Left forelimb (tissue), 1 donor: Measurements from ENCODE around the gene NOP58.
"Not testable (repeated sequence)": the region's sequence is repeated elsewhere in the genome, so short reads cannot be mapped to it uniquely, and the experiment has no call there.

Experiments
- DNase-seq: peaks from one replicate; pipeline ENCODE4 v3.0.0-alpha.2; 2018; ENCODE audit warnings: low spot score

Gene NOP58

DNA sequence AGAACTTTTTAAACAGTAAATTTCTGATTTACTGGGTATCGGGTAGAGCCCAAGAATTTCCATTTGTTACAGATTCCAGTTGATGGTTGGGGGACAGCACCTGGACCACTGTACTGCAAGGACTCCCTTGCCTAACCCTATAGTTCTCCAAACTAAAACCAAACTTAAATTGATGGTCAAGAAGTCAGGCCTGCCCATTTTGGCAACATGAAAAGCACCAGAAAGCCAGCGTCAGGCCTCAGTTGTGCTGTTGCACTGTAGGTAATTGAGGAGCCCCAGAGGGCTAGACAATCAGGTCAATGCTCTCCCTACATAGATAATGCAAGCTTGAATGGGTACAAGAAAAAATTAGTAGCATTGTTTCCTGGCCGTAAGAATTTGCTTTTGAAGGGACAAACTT is 40.5 kb downstream of the NOP58 start:
- DNase-seq: no peak

DNA sequence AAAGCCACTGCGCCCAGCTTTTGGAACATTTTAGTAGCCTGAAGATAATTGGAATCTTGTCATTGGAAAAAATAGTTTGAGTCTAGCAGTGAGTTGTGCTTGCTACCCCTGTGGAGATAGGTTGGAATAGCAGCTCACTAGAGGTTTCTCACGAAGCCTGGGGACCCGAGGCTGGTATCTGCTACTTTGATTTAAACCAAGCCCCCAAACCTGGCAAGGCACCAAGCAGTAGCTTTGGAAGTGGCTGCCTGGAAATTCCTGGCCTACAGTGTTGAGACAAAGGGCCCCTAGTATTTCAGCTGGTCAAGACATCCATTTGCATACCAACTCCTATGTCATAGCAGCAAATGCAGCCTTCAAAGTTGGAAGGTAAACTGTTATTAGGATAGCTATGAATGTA is 42.1 kb downstream of the NOP58 start:
- DNase-seq: no peak

DNA sequence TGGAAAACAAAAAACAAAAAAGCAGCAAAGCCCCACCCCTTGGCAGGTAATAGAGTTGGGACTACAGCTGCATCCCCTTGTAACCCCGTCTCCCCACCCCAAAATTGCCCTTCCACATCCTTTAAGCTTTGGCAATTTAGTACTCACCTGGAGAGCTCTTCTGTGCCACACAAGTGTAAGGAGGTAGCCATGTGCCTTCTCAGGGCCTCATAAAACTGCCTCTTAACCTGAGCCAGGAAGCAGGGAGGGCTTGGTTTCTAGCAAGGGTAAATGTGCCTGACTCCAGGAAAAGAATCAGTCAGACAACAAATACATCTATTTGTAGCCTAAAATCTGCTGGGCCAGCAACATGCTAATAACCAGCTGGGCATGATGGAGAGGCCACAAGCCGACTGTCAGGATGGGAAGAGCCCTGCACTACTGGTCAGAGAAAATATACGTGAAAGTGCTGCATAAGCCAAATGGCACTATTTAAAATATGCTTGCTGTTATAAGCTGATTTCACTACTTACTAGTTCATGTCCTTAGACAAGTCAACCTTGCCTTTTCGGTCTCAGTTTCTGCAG is 46.3 kb downstream of the NOP58 start:
- DNase-seq: no peak

DNA sequence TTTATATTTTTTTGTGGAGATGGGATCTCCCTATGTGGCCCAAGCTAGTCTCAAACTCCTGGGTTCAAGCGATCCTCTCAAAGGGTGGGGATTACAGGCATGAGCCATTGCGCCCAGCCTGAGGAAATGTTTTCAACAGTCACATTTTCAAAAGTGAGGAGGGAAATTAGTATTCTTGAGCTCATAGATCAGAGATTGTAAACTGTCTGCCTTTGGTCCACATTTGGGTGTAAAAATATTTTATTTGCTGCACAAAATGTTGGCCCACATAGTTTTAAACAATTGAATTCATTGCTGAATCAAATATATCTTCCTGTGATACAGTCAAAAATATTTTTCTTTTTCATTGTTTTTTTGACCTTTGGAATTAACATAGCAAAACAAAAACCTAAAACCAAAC is 48.6 kb downstream of the NOP58 start:
- no peak for DNase-seq

DNA sequence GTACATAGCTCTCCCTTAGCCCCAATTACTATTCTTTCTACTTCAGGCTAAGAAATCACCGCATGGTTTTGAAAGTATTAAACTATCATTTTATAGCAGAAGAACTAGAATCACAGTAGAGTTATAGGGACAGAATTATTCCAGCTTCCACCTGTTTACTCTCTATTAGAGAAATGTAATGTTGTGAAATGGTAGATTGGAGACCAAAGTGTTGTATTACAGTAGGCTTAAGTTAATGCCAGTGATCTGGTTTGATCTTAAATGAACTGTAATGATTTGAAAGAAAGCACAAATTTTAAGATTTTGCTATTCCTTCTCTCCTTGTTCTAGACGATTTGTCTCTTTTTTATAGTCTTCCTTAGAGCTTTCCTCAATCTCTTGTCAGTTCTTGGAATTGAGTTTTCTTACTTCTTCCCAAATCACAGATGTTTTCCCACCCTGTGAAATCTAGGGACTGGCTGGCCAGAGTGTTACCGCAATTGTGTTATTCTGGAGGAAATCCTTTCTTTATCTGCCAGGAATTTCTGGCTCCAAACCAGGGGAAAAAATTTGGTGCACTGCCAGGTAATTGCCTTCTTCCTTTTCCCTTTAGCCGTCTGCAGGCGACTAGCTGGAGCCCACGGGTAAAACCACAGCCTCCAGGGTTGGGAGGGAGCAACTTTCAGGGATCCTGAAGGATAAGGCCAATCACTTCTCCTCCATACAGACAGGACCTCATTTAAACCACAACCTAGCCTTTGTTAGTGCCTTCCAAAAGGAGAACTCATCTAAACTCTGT is 51.7 kb downstream of the NOP58 start:
- peak; percentile 79 for DNase-seq

DNA sequence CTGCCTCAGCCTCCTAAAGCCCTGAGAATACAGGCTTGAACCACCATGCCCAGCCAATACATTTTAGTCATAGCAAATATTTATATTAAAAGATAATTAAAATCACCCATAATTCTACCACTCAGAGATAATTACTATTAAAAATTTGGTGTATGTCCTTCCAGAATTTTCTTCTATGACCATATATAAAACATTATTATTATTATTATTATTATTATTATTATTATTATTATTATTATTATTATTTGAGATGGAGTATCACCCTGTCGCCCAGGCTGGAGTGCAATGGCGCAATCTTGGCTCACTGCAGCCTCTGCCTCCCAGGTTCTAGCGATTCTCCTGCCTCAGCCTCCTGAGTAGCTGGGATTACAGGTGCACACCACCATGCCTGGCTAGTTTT is 54.8 kb downstream of the NOP58 start:
- DNase-seq: not testable (repeated sequence)

DNA sequence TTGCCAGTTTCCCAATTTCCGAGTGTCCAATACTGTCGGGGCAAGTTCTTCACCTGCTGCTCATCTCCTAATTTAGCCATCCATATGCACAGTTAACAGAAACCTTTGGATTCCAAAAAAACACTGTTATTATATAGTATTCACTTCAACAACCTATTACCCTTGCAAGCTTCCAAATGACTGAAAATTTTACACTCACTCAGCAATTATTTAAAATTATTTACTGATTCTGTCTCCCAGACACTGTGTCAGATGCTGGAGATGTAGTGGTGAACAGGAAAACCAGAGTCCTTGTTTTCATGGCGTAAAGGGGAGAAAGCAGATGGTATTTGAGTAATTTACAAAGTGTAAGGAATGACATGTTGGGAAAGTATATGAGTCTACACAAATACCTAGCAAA is 56.9 kb downstream of the NOP58 start:
- no peak for DNase-seq

DNA sequence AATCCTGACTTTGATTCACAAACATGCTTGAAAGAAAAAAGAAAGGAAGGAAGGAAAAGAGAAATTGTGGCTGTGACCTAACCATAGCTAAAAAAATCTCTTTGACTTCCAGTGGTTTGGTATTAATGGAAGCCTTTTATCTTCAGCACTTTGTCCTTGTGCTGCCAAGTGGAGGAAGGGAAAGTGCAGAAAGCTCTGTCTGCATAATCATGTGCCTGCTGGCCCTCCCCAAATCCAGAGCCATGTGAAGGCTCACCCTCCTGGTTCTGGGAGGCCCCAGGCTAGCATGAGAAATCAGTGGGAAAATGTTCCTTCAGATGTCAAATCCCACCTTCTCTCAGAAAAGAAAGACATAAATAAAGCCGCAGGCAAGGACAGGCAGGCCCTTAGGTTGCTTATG is 62.3 kb downstream of the NOP58 start:
- no peak for DNase-seq

DNA sequence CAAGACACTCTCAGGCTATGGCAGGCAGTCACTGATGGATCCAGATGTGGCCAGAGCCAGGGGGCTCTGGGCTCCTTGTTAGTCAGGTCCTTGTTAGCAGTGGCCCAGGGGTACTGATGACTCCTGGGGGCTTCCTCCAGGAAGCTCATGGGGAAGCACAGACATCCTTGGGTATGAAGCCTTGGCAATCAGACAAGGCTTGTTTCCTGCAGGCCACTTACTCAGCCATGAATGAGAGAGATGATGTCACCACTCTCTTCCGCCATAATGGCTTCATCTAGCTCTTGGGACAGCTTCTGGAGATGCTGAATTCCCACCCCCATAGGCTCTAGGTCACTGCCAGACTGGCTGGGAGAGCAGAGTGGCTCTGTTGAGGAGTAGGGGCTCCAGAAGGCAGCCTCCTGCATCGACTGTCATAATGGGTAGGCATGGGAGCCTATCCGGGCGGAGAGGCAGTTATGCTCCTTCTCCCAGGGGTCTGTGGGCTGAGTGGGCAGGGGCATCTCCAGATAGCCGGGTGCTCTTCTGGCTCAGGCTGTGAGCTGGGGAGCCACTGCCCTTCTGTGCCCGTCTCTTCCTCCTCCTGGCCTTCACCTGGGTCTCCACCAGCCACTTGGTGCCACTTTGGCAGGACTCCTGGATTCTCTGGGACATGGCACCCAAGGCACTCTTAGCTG is 70.4 kb downstream of the NOP58 start:
- DNase-seq: no peak

DNA sequence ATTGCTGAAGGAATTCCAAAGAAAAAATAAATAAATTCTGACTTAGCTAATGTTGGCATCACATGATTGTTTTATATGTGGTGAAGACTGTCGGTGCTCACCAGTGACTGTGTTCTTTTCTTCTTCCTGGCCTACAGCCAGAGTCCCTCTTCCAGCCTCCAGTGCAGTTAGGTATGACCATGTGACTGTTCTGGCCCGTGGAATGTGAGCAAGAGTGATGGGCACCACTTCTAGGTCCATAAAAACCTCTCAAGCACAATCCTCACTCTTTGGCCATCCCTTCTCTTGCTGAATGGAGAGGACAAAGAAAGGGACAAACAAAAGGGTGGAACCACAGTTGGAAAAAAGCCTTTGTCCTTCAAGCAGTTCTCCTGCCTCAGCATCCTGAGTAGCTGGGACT is 71.6 kb downstream of the NOP58 start:
- DNase-seq: no peak

DNA sequence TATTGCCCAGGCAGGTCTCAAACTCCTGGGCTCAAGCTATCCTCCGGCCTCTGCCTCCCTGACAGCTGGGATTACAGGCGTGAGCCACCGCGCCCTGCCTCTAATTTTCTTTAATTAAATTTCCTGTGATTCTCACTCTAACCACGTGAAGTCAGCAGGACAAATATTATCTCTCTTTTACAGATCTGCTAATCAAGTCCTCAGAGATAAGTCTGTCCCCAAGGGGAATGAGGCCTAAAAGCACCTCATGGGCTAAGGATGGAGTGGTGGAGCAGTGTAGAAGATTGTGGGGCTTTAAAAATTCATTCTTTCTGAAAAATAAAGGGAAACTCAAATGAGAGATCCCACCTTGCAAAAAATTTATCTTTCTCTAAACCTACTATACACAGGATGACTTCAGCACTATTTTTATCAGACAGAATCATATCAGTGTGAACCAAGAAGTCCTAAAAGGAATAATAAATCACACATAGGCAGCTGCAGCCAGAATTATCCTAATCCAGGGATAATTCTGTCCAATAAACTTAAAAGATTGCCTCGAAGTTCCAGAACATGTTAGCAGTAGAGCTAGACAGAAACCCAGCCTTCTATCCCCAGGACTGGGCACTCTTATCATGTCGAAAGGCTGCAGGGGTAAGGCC is 72.3 kb downstream of the NOP58 start:
- DNase-seq: no peak

DNA sequence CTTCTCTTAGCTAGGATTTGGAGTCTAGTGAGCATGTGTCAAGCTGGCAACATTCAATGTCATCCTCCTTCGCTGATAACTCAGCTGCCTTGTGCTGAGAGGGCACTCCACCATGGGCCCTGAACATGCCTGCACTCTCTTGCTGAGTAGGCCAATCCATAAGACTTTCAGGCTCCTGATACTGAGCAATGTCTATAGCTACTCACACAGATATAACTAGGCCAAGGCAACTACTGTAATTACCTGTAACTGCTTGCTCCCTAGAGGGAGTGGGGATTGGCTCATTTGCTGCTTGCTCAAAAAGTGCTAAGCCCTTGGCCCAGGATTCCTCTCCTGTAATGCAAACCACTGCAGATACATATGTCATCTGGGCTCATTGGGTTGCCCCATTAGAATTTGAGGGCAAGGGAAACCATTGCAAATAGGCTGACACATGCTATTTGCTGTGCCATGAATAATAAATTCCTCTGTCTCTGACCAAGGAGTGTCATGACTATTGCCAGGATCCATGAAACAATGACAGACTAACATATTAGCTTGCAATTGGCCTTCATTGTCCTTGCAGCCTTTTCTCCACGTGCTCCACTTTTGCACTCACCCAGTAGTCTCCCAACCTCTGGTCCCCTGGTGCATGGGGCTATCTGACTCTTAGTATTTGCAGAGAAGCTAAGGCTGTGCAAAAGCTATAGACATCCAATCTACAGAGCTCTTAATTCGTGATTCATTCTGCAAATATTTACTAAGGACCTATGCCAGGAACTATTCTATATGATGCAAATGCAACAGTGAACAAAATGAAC is 73.7 kb downstream of the NOP58 start:
- no peak for DNase-seq

DNA sequence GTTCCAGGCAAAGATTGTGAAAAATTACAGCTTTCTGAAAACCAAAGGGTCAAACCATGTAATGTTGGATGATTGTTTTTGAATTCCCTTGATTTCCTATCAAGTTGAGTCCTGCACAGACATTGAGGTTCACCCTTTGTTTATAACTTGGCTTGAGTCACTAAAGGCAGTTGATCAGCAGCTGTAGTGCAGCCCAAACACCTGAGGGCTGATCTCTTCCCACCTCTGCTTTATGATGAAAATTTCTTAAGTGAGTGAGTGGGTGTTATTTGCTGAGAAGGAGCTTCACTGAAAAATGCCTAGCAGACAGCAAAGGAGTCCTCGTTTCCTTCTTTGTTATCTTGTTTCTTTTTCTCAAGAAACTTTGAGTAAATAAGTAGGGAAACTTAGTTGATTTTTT is 78.6 kb downstream of the NOP58 start:
- DNase-seq: no peak

DNA sequence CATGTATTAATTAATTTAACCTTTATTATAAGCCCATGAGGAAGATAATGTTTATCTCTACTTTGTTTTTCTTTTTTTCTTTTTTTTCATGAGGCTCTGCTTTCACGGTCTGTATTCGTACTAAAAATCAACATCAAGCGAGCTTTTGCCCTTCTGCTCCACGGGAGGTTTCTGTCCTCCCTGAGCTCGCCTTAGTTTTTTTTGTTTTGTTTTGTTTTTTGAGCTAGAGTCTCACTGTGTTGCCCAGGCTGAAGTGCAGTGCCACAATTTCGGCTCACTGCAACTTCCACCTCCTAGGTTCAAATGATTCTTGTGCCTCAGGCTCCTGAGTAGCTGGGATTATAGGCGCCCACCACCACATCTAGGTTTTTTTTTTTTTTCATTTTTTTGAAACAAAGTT is 80.6 kb downstream of the NOP58 start:
- no peak for DNase-seq
